HG03354 (cell line): ENCODE results near the gene GADL1.

Experiments used
- ATAC-seq: cut with Tn5 transposase; IDR thresholded peaks from one replicate; pipeline ENCODE4 v1.9.1; 2021; ENCODE audit warnings: mild to moderate bottlenecking; ENCODE audit not compliant: unreplicated experiment, poor library complexity, severe bottlenecking

Gene GADL1

GRCh38 chr3:30894521-30895251, at the start of gene GADL1:
GADL1 (minus strand) TSS chr3:30894661; CDS start chr3:30894614, 47 bp downstream.
- ATAC-seq = no peak

- no peak for ATAC-seq
Observed at GRCh38 chr3:30944124-30944523, 49.7 kb upstream of the GADL1 start.

GRCh38 chr3:30943206-30943605, 48.7 kb upstream of the GADL1 start:
- ATAC-seq = no peak

- no peak for ATAC-seq
Observed at GRCh38 chr3:30941342-30941741, 46.9 kb upstream of the GADL1 start.

- no peak for ATAC-seq
Observed at GRCh38 chr3:30940740-30941139, 46.3 kb upstream of the GADL1 start.

GRCh38 chr3:30934208-30934550, 39.7 kb upstream of the GADL1 start:
- no peak for ATAC-seq

GRCh38 chr3:30933478-30934207, 39.2 kb upstream of the GADL1 start:
- ATAC-seq = no peak

GRCh38 chr3:30932513-30933098, 38.1 kb upstream of the GADL1 start:
- no peak for ATAC-seq

GRCh38 chr3:30924763-30925162, 30.3 kb upstream of the GADL1 start:
- no peak for ATAC-seq

- no peak for ATAC-seq
Observed at GRCh38 chr3:30919564-30919963, 25.1 kb upstream of the GADL1 start.

GRCh38 chr3:30918761-30919160, 24.3 kb upstream of the GADL1 start:
- ATAC-seq = no peak

GRCh38 chr3:30915782-30916181, 21.3 kb upstream of the GADL1 start:
- no peak for ATAC-seq

- ATAC-seq = no peak
Observed at GRCh38 chr3:30914696-30915095, 20.2 kb upstream of the GADL1 start.

- no peak for ATAC-seq
Observed at GRCh38 chr3:30913176-30913575, 18.7 kb upstream of the GADL1 start.

GRCh38 chr3:30912301-30912700, 17.8 kb upstream of the GADL1 start:
- no peak for ATAC-seq

- ATAC-seq = no peak
Observed at GRCh38 chr3:30908456-30909037, 14.1 kb upstream of the GADL1 start.

GRCh38 chr3:30904996-30905395, 10.5 kb upstream of the GADL1 start:
- ATAC-seq = no peak

- ATAC-seq = no peak
Observed at GRCh38 chr3:30895329-30895728, 868 bp upstream of the GADL1 start.

- no peak for ATAC-seq
Observed at GRCh38 chr3:30893678-30894325, 659 bp downstream of the GADL1 start.

GRCh38 chr3:30890907-30891306, 3.6 kb downstream of the GADL1 start:
- ATAC-seq = no peak
